Glomerular endothelial cell (primary cell): ENCODE results near the gene OR1K1. TPM values are rescaled to one million over a fixed set of nuclear protein-coding genes. Genes with fewer than 3 reads are reported as not detected.

ENCODE experiments used
- DNase-seq: peaks from one replicate; pipeline ENCODE4 v3.0.0-alpha.2; 2011; ENCODE audit warnings: low read depth, low spot score; ENCODE audit errors: extremely low read depth
- total RNA-seq: library from RNA; depleted of rRNA; stranded (reverse); fragments of >200 nt; gene quantifications from 2 replicates; pipeline ENCODE4 v1.2.3, GENCODE V29; 2015

Gene OR1K1
- total RNA-seq, 1 donor from 2014 or later = not detected

DNA sequence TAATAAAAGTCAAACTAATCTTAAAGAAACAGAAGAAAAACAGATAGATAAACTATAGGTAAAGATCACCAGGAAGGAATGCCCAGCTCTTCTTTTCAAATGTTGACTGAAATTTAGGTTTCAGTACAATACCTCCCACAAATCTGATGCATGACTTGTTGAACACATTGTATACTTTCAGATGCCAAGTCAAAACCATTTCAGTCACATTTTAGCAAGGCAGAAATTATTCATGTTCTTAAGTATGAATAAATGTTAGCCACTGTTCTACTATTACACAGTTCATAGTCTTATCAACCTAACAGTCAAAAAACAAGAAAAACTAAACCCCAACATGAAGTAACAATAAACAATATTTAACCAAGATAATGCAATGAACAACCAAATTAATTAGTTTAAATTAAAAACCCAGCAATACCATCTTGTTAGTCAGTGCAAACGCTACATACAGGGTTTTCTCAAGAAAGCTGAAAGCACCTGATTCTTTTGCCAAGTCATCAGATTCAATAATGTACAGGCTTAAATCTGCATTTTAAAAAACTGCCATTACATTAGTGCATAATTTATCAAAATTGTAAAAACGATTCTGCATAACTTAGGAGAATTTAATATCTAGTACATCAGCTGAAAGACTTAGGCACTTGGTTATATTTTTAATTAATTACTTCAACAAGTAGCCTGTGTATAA is 48.5 kb downstream of the OR1K1 start:
- no peak for DNase-seq

Other genes starting within 250 kb of the OR1K1 start
- not detected in 2 replicates for gene OR1N2, start 247.0 kb upstream of the OR1K1 start, total RNA-seq
- gene OR1L8, start 216.7 kb upstream of the OR1K1 start, total RNA-seq = 1.1 and 1.3 TPM in 2 replicates
- gene OR1Q1, start 185.4 kb upstream of the OR1K1 start, total RNA-seq = not detected in 2 replicates
- 0.39 TPM in 1 of 2 replicates, not detected in the other for gene OR1B1, start 142.5 kb upstream of the OR1K1 start, total RNA-seq
- not detected in 2 replicates for gene OR1L1, start 138.4 kb upstream of the OR1K1 start, total RNA-seq
- gene OR1L3, start 125.0 kb upstream of the OR1K1 start, total RNA-seq = not detected in 2 replicates
- not detected in 2 replicates for gene OR1L4, start 76.1 kb upstream of the OR1K1 start, total RNA-seq
- not detected in 2 replicates for gene OR1L6, start 57.8 kb upstream of the OR1K1 start, total RNA-seq
- gene OR5C1, start 11.2 kb upstream of the OR1K1 start, total RNA-seq = not detected in 2 replicates
- 42.6 and 49.5 TPM in 2 replicates for gene PDCL, start 28.5 kb downstream of the OR1K1 start, total RNA-seq
- gene RC3H2, start 105.2 kb downstream of the OR1K1 start, total RNA-seq = 49.3 and 69.2 TPM in 2 replicates
- gene ZBTB6, start 113.2 kb downstream of the OR1K1 start, total RNA-seq = 4.0 and 5.3 TPM in 2 replicates
- gene ZBTB26, start 131.4 kb downstream of the OR1K1 start, total RNA-seq = 3.7 and 4.2 TPM in 2 replicates
- gene RABGAP1, start 140.9 kb downstream of the OR1K1 start, total RNA-seq = 21.7 and 35.5 TPM in 2 replicates
- 1.1 TPM in 1 of 2 replicates, not detected in the other for gene GPR21, start 233.5 kb downstream of the OR1K1 start, total RNA-seq